Stimulated activated memory B cell treated with anti-CD40 and anti-IgM and Interleukin-4, amounts not matched to agents 10 μg/mL and 1 μg/mL and 100 μg/mL, for 72 hours (primary cell): ENCODE measurements around the gene FCHSD2.
"Not testable (repeated sequence)": the region's sequence is repeated elsewhere in the genome, so short reads cannot be mapped to it uniquely, and the experiment has no call there.

Source experiments
- ATAC-seq: fragments of 150-1000 bp; cut with Tn5 transposase; 2 replicates; pipeline ENCODE4 v1.10.0; 2021
- H3K27ac Mint-ChIP-seq: one replicate; pipeline ENCODE4 v1.8.0; 2022; ENCODE audit warnings: mild to moderate bottlenecking, mixed read lengths
- H3K27me3 Mint-ChIP-seq: one replicate; pipeline ENCODE4 v1.8.0; 2022; ENCODE audit warnings: mixed read lengths
- H3K36me3 Mint-ChIP-seq: one replicate; pipeline ENCODE4 v1.8.0; 2022; ENCODE audit warnings: mixed read lengths
- H3K4me1 Mint-ChIP-seq: one replicate; pipeline ENCODE4 v1.8.0; 2022; ENCODE audit warnings: mixed read lengths
- H3K4me3 Mint-ChIP-seq: one replicate; pipeline ENCODE4 v1.8.0; 2022; ENCODE audit warnings: mild to moderate bottlenecking, moderate library complexity, mixed read lengths
- H3K9me3 Mint-ChIP-seq: one replicate; pipeline ENCODE4 v1.8.0; 2022; ENCODE audit warnings: mixed read lengths

FCHSD2 gene

GRCh38 chr11:72977782-72978181 is 164.3 kb downstream of the FCHSD2 start:
- peaks cover 70% of the 10 kb centered on the region for H3K4me1 Mint-ChIP-seq
- not testable (repeated sequence) for H3K27me3 Mint-ChIP-seq, H3K9me3 Mint-ChIP-seq, ATAC-seq, H3K4me3 Mint-ChIP-seq, H3K27ac Mint-ChIP-seq
- H3K36me3 Mint-ChIP-seq: peaks cover 79% of the 10 kb centered on the region

GRCh38 chr11:72976522-72976892 is 165.6 kb downstream of the FCHSD2 start:
- H3K9me3 Mint-ChIP-seq, H3K4me3 Mint-ChIP-seq, ATAC-seq, H3K27me3 Mint-ChIP-seq: not testable (repeated sequence)
- Mint-ChIP-seq H3K27ac (peak overlapping the region; percentile 49), H3K36me3 (peaks cover 81% of the 10 kb centered on the region), H3K4me1 (peaks cover 74% of the 10 kb centered on the region)

DNA sequence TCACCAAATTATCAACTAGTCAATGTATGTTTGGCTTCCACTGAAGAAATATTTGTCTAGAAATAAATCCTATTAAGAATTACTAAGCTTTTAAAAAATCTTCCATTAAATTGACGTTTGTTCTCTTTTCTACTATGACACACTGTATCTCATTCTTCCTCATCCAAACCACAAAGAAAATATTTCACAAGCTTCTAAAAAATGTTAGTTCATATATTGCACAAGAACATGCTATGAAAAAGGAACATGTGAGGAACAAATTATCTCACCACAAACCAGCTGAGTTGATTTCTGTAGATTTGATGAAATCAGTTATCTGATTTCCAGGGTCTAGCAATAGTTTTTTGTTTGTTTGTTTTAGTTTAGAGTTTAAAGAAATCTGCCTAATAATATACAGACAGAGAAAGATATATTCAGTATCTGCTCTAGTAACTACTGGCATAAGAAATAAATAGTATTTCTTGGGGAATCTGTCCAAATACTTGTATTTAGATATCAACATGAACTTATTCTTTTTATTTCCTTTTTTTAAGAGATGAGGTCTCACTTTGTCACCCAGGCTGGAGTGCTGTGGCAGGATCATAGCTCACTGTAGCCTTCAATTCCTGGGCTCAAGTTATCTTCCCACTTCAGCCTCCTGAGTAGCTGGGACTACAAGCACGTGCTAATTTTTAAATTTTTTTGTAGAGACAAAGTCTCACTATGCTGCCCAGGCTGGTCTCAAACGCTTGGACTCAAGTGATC is 166.2 kb downstream of the FCHSD2 start:
- Mint-ChIP-seq H3K27me3 (no peaks in the 10 kb centered on the region), H3K4me1 (peaks cover 74% of the 10 kb centered on the region), H3K9me3 (peaks cover 6% of the 10 kb centered on the region), H3K27ac (peak overlapping the region; percentile 49), H3K4me3 (no peak overlapping the region), H3K36me3 (peaks cover 83% of the 10 kb centered on the region)
- no peak for ATAC-seq

DNA sequence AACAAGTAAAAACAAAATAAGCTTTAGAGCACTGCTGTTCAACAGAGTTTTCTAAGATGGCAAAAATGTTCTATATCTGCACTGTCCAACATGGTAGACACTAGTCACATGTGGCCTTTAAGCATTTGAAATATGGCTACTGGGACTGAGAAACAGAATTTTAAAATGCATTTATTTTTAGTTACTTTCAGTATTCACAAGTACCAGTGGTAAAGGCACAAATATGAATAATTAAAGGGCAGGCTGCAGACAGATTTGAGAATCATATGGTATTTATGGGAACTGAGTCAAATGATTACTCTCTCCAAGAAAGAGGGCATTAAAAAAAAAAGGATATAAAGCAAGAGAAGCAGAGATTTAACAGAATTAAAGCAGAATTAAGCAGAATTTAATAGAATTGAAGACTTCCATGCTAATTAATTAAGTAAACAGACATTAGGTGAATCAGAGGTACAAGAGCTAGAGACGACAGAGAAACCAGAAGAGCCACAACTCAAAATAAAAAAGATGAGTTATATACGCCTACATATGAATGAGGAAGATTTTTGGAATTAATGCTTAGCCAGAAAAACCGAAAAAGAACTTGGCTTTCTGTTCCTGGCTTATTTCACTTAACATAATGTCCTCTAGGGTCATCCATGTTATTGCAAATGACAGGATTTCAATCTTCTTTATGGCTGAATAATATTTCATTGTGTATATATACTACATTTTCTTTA is 167.5 kb downstream of the FCHSD2 start:
- no peak overlapping the region for H3K4me3 Mint-ChIP-seq
- H3K27ac Mint-ChIP-seq: peak overlapping the region; percentile 74
- H3K9me3 Mint-ChIP-seq: peaks cover 6% of the 10 kb centered on the region
- no peaks in the 10 kb centered on the region for H3K27me3 Mint-ChIP-seq
- peak; percentile 48 for ATAC-seq
- peaks cover 75% of the 10 kb centered on the region for H3K4me1 Mint-ChIP-seq
- H3K36me3 Mint-ChIP-seq: peaks cover 85% of the 10 kb centered on the region

GRCh38 chr11:72972496-72973128 is 169.5 kb downstream of the FCHSD2 start:
- Mint-ChIP-seq H3K27me3 (no peaks in the 10 kb centered on the region), H3K36me3 (peaks cover 73% of the 10 kb centered on the region), H3K4me3 (no peak overlapping the region), H3K4me1 (peaks cover 71% of the 10 kb centered on the region), H3K9me3 (peaks cover 3% of the 10 kb centered on the region), H3K27ac (peak overlapping the region; percentile 64)
- ATAC-seq: no peak

- peaks cover 75% of the 10 kb centered on the region for H3K36me3 Mint-ChIP-seq
- H3K27ac Mint-ChIP-seq: peak overlapping the region; percentile 87
- H3K9me3 Mint-ChIP-seq: peaks cover 3% of the 10 kb centered on the region
- H3K4me3 Mint-ChIP-seq: no peak overlapping the region
- H3K4me1 Mint-ChIP-seq: peaks cover 68% of the 10 kb centered on the region
- no peak for ATAC-seq
- no peaks in the 10 kb centered on the region for H3K27me3 Mint-ChIP-seq
These were observed 170.7 kb downstream of the FCHSD2 start for GRCh38 chr11:72971192-72971967.

GRCh38 chr11:72970557-72971118 is 171.5 kb downstream of the FCHSD2 start:
- peaks cover 3% of the 10 kb centered on the region for H3K9me3 Mint-ChIP-seq
- H3K4me3 Mint-ChIP-seq: no peak overlapping the region
- peaks cover 68% of the 10 kb centered on the region for H3K4me1 Mint-ChIP-seq
- H3K27ac Mint-ChIP-seq: peak overlapping the region; percentile 87
- ATAC-seq: no peak
- peaks cover 75% of the 10 kb centered on the region for H3K36me3 Mint-ChIP-seq
- no peaks in the 10 kb centered on the region for H3K27me3 Mint-ChIP-seq

GRCh38 chr11:72969894-72970335 is 172.2 kb downstream of the FCHSD2 start:
- Mint-ChIP-seq H3K27ac (peak overlapping the region; percentile 87), H3K36me3 (peaks cover 75% of the 10 kb centered on the region), H3K27me3 (no peaks in the 10 kb centered on the region), H3K4me3 (no peak overlapping the region), H3K4me1 (peaks cover 68% of the 10 kb centered on the region), H3K9me3 (peaks cover 3% of the 10 kb centered on the region)
- ATAC-seq: no peak

DNA sequence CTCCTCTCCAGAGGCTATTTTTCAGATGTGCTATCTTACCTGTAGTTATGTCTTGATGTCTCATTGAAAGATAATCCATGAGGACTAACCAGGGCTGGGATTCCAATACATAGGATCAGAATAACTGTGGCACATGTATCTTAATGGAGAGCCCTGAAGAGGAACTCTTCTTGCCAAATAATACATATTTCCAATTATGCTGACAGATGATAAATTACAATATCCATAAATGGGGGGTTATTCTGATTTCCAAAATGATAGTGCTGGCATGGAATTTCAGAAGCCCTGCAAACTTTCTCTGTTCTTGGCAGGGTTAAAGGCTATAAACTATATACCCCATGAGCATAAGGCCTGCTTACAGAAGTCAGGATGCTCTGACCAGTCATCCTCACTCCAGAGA is 173.7 kb downstream of the FCHSD2 start:
- no peaks in the 10 kb centered on the region for H3K9me3 Mint-ChIP-seq
- no peak for ATAC-seq
- no peak overlapping the region for H3K4me3 Mint-ChIP-seq
- H3K27ac Mint-ChIP-seq: no peak overlapping the region
- peaks cover 60% of the 10 kb centered on the region for H3K4me1 Mint-ChIP-seq
- peaks cover 73% of the 10 kb centered on the region for H3K36me3 Mint-ChIP-seq
- no peaks in the 10 kb centered on the region for H3K27me3 Mint-ChIP-seq

GRCh38 chr11:72965672-72966071 is 176.4 kb downstream of the FCHSD2 start:
- Mint-ChIP-seq H3K27me3 (no peaks in the 10 kb centered on the region), H3K4me1 (peaks cover 40% of the 10 kb centered on the region), H3K36me3 (peaks cover 65% of the 10 kb centered on the region), H3K27ac (peak overlapping the region; percentile 63), H3K9me3 (no peaks in the 10 kb centered on the region), H3K4me3 (no peak overlapping the region)
- ATAC-seq: no peak

- ATAC-seq: no peak
- H3K36me3 Mint-ChIP-seq: peaks cover 75% of the 10 kb centered on the region
- H3K27ac Mint-ChIP-seq: no peak overlapping the region
- no peak overlapping the region for H3K4me3 Mint-ChIP-seq
- H3K27me3 Mint-ChIP-seq: no peaks in the 10 kb centered on the region
- H3K9me3 Mint-ChIP-seq: no peaks in the 10 kb centered on the region
- peaks cover 31% of the 10 kb centered on the region for H3K4me1 Mint-ChIP-seq
These were observed 179.4 kb downstream of the FCHSD2 start for GRCh38 chr11:72962717-72963116.

GRCh38 chr11:72962084-72962483 is 180.0 kb downstream of the FCHSD2 start:
- Mint-ChIP-seq H3K4me3 (no peak overlapping the region), H3K9me3 (no peaks in the 10 kb centered on the region), H3K27me3 (no peaks in the 10 kb centered on the region), H3K36me3 (peaks cover 75% of the 10 kb centered on the region), H3K4me1 (peaks cover 31% of the 10 kb centered on the region), H3K27ac (no peak overlapping the region)
- no peak for ATAC-seq

GRCh38 chr11:72959998-72960731 is 182.0 kb downstream of the FCHSD2 start:
- H3K4me1 Mint-ChIP-seq: peaks cover 33% of the 10 kb centered on the region

GRCh38 chr11:72958791-72959190 is 183.3 kb downstream of the FCHSD2 start:
- H3K27ac Mint-ChIP-seq: no peak overlapping the region
- no peak overlapping the region for H3K4me3 Mint-ChIP-seq
- H3K27me3 Mint-ChIP-seq: no peaks in the 10 kb centered on the region
- no peaks in the 10 kb centered on the region for H3K9me3 Mint-ChIP-seq
- H3K4me1 Mint-ChIP-seq: peaks cover 39% of the 10 kb centered on the region
- peaks cover 58% of the 10 kb centered on the region for H3K36me3 Mint-ChIP-seq
- no peak for ATAC-seq

More at GRCh38 chr11:72959998-72960731, 182.0 kb downstream of the FCHSD2 start:
- H3K36me3 Mint-ChIP-seq: peaks cover 63% of the 10 kb centered on the region
- peak overlapping the region; percentile 62 for H3K27ac Mint-ChIP-seq
- H3K9me3 Mint-ChIP-seq: no peaks in the 10 kb centered on the region
- H3K4me3 Mint-ChIP-seq: no peak overlapping the region
- no peaks in the 10 kb centered on the region for H3K27me3 Mint-ChIP-seq
- ATAC-seq: no peak
